ENCODE measurements around the gene WDR73.

Gene WDR73

DNA sequence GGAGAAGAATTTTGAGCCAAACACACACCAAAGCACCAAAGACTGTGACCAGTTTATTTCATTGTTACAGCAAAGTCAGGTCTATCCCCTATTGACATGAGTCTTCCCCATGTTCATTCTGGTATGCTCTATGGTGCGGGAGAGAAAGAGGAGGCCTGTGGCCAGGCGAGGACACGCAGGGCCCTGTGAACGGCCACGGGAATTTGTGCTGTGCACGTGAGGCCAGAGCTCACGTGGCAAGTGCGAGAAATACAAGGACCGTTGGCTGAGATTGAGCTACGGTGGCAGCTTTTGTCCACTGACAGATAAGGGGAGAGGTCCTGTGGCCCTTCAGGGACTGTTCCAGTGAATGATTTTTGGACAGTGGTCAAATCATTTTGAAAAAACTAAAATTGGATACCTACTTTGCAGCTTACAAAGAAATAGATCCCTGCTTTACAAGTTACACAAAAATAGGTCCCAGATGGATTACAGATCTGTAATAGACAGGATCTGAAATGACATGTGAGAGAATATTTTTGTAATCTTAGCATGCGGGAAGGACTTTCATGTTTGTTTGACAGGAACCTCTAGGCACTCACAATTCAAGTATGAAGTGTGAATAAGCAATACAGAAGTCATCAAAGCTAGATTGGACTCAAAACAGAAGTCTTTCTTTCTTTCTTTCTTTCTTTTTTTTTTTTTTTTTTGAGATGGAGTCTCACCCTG is 44.1 kb downstream of the WDR73 start:
- DNase-seq, result no peak

DNA sequence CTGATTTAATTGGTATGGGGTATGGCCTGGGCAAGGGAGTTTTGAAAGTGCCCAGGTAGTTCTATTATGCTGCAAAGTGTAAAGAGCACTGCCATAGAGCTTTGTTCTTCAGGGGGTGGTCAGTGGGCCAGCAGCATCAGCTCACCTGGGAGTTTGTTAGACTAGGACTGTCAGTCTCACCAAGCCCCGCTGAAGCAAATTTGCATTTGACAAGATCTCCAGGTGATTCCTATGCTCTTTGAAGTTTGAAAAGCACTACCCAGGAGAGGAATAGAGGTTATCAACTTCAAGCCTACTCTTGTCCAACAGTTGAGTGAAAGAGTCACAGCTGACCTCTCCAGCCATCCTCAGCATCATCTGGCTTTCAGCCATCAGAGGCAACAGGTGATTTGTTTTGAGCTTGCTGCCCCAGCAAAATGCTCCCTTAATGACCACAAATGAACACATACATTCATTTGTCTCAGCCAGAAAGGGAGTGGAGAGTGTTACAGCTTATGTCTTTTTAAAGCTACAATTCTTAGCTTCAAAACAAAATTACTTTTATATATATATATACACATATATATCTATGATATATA is 45.3 kb downstream of the WDR73 start:
- DNase-seq, result no peak

DNA sequence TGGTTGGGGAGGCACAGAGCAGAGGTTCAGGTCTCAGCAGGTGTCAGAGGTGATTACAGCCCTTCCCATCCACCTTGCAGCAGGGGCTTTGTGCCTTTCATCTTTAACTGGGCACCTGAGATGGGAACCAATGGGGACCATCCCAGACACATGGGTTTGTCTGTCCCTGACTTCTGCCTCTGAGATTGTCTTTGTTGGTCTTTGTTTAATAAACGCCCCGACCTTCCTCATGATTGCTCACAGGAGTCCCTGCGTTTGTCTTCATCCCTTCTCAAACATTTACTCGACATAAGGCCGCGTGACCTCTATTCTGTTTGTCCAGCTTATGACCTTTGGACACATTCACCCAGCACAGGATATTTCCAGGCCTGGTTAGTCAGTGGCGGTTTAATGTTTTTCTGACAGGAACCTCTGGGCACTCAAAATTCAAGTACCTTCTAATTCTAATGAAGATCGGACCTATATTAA is 47.4 kb downstream of the WDR73 start:
- DNase-seq, result no peak

DNA sequence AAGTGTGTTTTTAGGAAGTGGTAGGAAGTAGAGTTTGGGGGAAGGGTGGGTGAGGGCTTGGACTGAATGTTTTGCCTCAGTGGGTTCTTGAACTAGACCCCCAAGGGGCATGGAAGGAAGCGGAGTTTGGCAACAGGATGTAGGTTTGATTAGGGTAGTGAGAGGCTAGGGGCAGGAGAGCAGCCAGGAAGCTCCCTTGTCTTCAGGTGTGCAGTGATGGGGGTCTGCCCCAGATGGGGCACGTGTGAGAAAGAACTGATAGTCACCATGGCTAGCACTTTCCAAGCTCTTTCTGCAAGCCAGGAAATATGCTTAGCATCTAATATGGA is 48.6 kb downstream of the WDR73 start:
- DNase-seq, result no peak

DNA sequence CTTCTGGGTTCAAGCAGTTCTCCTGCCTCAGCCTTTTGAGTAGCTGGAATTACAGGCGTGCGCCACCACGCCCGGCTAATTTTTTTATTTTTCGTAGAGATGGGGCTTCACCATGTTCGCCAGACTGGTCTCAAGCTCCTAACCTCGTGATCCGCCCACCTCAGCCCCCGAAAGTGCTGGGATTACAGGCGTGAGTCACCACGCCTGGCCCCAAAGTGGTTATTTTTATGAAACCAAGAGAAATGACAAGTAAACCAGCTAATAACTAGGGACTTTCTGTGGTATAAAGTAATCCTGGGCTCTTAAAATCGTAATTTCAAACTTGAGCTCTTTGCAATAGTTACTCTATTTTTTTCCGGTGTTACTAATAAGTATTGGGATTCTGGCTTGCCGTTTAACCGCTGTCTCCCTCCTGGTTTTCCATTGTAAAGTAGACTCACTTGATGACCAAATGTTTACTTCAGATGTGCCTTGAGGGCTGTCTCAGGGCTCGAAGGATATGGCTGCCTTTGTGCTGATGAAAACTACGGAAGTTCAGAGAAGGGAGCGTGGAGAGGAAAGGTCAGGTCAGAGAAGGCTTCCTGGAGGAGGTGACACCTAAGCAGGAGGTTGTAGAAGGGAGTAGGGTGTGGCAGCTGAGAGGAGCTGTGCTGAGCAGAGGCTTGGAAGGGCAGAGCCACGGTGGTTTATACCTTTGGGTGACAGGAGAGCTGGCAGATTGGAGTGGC is 49.1 kb downstream of the WDR73 start:
- DNase-seq, result no peak

DNA sequence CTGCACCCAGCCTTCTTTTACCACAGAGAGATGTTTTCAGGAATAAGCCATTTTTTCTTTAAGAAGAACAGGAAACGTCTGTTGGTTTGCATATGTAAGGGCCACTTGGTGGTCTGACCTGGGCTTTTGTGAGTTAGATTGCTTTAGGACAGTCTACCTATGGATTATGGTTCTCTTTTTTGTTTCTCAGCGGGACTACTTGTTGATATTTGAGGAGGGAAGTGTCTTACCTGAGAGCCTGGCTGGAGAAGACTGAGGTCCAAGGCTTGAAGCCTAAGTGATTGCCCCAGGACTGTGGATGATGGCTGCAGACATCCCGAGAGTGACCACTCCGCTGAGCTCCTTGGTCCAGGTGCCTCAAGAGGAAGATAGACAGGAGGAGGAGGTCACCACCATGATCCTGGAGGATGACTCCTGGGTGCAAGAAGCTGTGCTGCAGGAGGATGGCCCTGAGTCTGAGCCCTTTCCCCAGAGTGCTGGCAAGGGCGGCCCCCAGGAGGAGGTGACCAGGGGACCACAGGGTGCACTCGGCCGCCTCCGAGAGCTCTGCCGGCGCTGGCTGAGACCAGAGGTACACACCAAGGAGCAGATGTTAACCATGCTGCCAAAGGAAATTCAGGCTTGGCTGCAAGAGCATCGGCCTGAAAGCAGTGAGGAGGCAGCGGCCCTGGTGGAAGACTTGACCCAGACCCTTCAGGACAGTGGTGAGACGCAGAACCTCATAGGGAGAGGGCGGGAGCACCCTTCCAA is 50.3 kb downstream of the WDR73 start:
- no peak for DNase-seq

DNA sequence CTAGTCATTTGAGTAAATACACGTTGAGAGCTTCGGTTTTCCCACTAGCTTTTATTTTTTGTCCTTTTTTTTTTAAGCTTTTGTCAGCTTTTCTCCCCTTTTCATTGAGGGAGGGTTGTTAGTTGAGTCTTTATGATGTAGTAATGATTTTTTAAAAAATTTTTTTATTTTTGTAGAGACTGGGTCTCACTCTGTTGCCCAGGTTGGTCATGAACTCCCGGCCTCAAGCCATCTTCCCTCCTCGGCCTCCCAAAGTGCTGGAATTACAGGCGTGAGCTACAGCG is 52.6 kb downstream of the WDR73 start:
- no peak for DNase-seq

DNA sequence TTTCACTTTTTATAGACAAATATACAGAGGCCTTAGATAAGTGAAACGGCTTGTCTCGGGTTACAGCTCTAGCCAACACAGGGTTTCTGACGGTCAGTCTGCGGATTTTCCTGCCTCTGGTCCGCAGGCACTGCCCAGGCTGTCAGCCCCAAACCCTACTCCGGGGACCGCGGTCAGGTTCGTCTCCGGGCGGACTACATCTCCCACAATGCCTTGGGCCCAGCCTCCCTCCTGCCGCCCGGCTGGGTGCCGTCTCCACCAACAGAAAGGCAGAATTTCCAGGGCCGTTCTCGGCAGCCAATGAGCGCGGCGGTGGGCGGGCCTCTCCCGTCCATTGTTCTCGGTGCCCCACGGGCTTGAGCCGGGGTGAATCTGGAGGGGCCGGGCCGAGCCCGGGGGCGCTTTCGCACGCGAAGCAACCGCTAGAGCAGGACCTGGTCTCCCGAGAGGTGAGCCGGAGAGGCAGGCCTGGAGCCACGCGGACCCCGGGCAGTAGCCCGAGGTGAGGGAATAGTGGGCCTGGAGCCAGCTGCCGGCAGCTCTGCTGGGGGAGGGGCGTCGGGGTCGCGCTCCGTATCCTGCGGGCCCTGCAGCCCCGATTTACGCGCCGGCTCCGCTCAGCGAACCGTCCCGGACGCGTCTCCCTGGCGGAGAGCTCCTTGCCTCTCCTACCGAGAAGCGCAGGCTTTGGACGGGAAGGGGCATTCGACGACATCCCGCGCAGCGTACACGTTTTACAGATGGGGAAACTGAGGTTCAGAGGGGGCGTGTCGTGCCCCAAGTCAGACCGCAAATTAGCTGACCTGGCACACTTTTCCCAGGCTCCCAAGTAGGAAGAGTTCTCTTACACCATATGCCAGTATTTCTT is 53.2 kb downstream of the WDR73 start, which contains the start of gene ZSCAN2:
TSS of gene ZSCAN2 (plus strand) at position 323 of the 868 bp plus-strand sequence. CDS start 2,919 bp downstream, outside the sequence.
- peak; percentile 94 to 98 for DNase-seq

DNA sequence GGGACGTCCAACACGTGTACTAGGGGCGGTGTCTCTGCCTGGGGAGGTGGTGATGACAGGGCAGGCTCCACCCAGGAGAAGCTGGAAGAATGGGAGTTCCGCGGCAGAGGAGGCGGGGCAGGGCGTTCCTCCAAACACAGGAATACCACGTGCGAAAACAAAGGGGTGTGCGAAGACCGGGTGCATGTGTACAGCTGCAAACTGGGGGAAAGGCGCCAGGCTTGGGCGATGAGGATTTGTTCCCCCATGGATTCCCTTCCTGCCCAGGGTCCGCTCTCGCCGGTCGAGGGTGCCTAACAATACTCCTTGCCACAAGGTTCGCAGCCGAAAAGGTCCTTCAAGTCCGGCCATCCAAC is 53.8 kb downstream of the WDR73 start:
- DNase-seq, result peak; percentile 83 to 89

DNA sequence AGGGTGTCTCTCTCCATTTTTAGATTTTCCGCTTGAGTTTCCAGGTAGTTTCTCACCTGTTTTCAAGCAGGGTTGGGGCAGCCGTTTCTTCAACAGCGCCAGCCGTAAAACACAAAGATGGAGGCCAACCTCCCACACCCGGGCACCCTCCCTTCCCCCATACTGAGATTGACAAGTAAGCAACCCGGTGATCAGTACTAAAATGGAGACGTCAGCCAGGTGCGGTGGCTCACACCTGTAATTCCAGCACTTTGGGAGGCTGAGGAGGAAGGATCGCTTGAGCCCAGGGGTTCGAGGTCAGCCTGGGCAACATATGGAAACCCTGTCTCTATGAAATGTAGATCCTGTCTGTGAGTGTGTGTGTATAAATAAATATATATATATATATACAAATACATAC is 54.2 kb downstream of the WDR73 start:
- DNase-seq, result peak in 1 of 2 experiments; percentile 23

DNA sequence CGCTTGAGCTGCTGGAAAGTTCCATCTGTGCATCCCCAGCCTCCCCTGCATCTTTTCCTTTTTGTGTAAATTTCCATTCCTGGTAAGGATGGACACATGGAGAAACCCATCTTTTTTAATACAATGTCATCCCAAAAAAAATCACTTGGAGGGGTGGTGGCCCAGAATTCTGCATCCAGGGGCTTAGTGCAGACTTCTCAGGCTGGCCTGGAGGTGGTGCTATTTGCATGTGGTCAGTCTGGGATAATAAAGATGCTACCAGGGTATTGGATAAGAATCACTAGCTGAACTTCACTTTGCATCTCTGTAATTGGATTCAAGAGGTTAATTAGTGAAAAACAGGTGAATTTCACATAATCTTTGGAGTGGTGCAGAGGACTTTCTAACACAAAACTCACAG is 55.1 kb downstream of the WDR73 start:
- DNase-seq, result peak; percentile 20 to 51

DNA sequence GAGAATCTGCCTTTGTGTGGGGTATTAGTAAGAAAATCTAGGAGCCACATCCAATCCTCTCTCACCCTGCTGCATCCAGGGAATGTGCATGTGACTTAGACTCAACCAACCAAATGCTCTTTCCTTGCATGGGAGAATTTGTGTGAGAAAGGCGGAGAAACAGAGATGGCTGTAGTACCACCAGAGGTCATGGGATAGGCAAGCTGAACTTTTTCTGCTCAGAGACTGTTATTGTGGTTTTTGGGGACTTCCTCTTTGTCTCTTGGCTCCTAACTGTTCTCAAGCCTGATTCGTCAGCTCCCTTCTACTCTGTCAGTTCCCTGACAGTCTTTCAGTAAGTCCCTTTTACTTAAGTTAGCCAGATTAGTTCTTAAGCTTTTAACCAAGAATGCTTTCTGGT is 55.8 kb downstream of the WDR73 start:
- no peak for DNase-seq

DNA sequence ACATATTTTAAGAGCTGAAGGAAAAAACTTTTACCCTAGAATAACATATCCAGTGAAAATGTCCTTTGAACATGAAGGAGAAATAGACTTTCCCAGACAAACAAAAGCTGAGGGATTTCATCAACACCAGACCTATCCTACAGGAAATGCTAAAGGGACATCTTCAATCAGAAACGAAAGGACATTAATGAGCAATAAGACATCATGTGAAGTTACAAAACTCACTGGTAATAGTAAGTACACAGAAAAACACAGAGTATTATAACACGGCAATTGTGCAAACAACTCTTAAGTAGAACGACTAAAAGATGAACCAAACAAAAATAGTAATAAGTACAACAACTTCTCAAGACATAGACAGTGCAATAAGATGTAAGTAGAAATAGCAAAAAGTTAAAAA is 56.8 kb downstream of the WDR73 start:
- no peak for DNase-seq

DNA sequence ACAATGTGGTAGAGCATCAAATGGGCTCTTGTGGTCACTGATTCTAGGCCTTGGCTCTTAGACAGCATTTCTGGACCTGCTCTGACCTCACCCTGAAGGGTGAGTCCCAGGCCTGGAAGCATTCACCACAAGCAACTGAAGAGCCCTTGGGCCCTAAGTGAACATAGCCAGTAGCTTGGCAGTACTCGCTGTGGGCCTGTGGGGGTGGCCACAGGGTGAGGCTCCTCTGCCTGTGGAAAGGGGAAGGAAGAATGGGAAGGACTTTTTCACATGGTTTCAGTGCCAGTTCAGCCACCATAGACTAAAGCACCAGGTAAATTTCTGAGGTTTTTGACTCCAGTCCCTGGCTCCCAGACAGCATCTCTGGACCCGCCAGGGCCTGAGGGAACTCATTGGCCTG is 58.4 kb downstream of the WDR73 start:
- DNase-seq, result no peak

DNA sequence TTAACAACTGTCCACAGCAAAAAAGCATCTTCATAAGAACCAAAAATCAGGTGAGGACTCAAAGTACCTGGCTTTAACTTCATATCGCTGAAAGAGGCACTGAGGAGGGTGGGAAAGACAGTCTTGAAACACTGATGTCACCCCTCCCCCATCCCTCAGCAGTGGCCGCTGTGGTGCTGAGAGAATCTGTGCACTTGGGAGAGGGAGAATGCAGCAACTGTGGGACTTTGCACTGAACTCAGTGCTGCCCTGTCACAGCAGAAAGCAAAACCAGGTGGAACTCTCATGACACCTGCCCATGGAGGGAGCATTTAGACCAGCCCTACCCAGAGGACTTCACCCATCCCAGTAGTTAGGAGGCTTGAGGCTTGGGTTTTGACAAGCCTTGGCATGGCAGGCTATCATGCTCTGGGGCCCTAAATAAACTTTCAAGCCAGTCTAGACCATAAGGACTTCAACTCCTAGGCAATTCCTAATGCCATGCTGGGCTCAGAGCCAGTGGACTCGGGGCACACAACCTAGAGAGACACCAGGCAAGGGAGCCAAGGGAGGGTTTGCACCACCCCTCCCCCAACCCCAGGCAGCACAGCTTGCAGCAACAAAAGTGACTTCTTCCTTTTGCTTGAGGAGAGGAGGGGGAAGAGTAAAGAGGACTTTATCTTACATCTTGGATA is 59.3 kb downstream of the WDR73 start:
- no peak for DNase-seq

DNA sequence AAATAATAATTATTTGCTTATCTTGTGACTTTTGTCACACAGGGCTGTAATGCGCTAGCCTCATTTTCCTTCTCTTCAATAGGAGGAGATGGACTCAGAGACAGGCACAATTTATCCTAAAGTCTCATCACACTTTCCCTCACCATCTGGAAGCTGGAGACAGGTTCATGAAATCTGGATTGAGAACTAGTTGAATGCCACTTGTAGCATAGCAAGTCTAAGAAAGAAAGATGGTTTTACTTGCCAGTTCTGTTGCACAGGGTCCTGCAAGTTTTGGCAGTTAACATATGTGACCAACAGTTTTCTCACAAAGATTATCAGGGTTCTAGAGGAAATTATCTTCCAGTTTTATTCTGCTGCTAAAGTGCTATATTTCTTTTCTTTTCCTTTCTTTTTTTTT is 62.3 kb downstream of the WDR73 start:
- DNase-seq, result no peak

DNA sequence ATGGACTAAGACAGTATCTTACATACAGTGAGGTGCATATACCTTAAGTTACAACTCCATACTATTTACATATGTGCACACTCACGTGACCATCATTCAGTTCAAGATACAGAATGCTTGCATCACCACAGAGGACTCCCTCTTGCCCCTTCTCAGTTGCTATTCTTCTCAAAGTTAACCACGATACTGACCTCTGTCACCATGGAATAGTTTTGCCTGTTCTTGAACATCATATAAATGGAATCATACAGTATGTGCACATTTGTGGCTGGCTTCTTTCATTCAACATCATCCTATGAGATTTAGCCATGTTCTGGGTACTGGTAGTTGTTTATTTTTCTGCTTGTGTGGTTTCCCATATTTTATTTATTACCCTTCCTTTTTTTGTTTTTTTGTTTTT is 63.7 kb downstream of the WDR73 start:
- DNase-seq, result no peak

Measured in NCI-H526 (cell line).